ENCODE measurements around the gene RET. TPM values are rescaled to one million over a fixed set of nuclear protein-coding genes. Genes with fewer than 3 reads are reported as not detected.

Gene RET
- total RNA-seq, 1 experiment from 2014 or later: not detected

DNA sequence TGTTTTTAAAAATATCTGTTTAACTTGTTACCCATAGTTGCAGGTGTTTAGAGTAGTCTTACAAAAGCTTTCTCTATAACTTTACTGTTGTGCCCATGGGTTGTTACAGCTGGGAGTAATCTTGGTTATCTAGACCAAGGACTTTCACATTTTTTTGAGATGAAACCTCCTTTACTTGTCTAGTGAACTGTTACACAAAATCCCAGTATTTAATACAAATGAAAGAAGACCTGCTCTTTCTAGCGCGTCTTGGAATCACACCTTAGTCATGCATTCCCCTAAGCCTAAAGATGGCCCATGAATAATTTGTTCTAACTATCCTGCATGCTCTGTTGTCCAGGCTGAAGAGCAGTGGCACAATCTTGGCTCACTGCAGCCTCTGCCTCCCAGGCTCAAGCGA lies 99.4 kb downstream of the RET start:
- CTCF ChIA-PET: interaction anchor here (0.8 to 1.2 kb wide), 2 partner anchors 29 to 117 kb away, joined by 3 to 4 read pairs; no protein-coding TSS in a partner anchor
- no peak overlapping the region for H3K27ac Mint-ChIP-seq (ENCODE audit: low read depth, unreplicated experiment)
- peaks cover 28% of the 10 kb centered on the region for H3K36me3 Mint-ChIP-seq (ENCODE audit: insufficient read depth, unreplicated experiment)
- no peaks in the 10 kb centered on the region for H3K27me3 Mint-ChIP-seq (ENCODE audit: insufficient read depth, unreplicated experiment)
- H3K4me3 Mint-ChIP-seq (ENCODE audit: unreplicated experiment): no peak overlapping the region
- POLR2A ChIA-PET: interaction anchor here (0.7 kb wide), 1 partner anchor 36 kb away, joined by 3 read pairs; no protein-coding TSS in a partner anchor
- no peaks in the 10 kb centered on the region for H3K4me1 Mint-ChIP-seq (ENCODE audit: insufficient read depth, unreplicated experiment)
- TF ChIP-seq, protein P1, sequence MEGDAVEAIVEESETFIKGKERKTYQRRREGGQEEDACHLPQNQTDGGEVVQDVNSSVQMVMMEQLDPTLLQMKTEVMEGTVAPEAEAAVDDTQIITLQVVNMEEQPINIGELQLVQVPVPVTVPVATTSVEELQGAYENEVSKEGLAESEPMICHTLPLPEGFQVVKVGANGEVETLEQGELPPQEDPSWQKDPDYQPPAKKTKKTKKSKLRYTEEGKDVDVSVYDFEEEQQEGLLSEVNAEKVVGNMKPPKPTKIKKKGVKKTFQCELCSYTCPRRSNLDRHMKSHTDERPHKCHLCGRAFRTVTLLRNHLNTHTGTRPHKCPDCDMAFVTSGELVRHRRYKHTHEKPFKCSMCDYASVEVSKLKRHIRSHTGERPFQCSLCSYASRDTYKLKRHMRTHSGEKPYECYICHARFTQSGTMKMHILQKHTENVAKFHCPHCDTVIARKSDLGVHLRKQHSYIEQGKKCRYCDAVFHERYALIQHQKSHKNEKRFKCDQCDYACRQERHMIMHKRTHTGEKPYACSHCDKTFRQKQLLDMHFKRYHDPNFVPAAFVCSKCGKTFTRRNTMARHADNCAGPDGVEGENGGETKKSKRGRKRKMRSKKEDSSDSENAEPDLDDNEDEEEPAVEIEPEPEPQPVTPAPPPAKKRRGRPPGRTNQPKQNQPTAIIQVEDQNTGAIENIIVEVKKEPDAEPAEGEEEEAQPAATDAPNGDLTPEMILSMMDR (IDR thresholded peaks at IDR 0.05; ENCODE audit: unreplicated experiment): no peak
- no peaks in the 10 kb centered on the region for H3K9me3 Mint-ChIP-seq (ENCODE audit: unreplicated experiment)
- no TSS peak for BruUV-seq (replicated peaks)
- DNase-seq (ENCODE audit: unreplicated experiment): no peak
- intact Hi-C loops (cut with micrococcal nuclease): no loop called here

DNA sequence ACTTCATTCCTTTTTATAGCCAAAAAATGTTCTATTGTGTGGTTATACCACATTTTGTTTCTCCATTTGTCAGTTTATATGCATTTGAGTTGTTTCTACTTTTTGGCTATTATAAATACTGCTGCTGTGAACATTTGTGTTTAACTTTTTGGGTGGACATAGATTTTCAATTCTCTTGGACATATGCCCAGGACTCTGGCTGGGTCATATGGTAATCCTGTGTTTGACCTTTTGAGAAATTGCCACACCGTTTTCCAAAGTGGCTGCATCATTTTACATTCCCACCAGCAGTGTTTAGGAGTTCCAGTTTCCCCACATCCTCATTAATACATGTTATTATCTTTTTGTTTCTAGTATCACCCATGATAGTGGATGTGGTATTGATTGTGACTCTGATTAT lies 100.7 kb downstream of the RET start:
- DNase-seq (ENCODE audit: unreplicated experiment): no peak
- no TSS peak for BruUV-seq (replicated peaks)
- ChIA-PET POLR2A (no interaction called here), CTCF (interaction anchor here (0.8 kb wide), 1 partner anchor 27 kb away, joined by 3 read pairs; no protein-coding TSS in a partner anchor)
- Mint-ChIP-seq H3K27me3 (ENCODE audit: insufficient read depth, unreplicated experiment) (no peaks in the 10 kb centered on the region), H3K36me3 (ENCODE audit: insufficient read depth, unreplicated experiment) (peaks cover 34% of the 10 kb centered on the region), H3K27ac (ENCODE audit: low read depth, unreplicated experiment) (no peak overlapping the region), H3K4me3 (ENCODE audit: unreplicated experiment) (no peak overlapping the region), H3K9me3 (ENCODE audit: unreplicated experiment) (no peaks in the 10 kb centered on the region), H3K4me1 (ENCODE audit: insufficient read depth, unreplicated experiment) (no peaks in the 10 kb centered on the region)
- TF ChIP-seq, protein P1 (IDR thresholded peaks at IDR 0.05; ENCODE audit: unreplicated experiment): no peak
- intact Hi-C loops (cut with micrococcal nuclease): no loop called here

Other genes with a start within 250 kb of the RET start
- gene CSGALNACT2, start 61.4 kb downstream of the RET start, total RNA-seq (2022): 30.0 and 32.8 TPM in 2 replicates
- gene RASGEF1A, start 190.0 kb downstream of the RET start, total RNA-seq (2022): not detected in 2 replicates